IMR-90 (cell line): ENCODE data around the gene DCLK1. TPM values are rescaled to one million over a fixed set of nuclear protein-coding genes. Genes with fewer than 3 reads are reported as not detected.

ENCODE experiments used
- ATAC-seq: fragments of 200-7000 bp; cut with Tn5 transposase; 2 replicates; pipeline ENCODE4 v1.9.1; 2020; ENCODE audit warnings: low read depth, mild to moderate bottlenecking, moderate library complexity
- BruUV-seq: library from RNA; stranded (reverse); fragments of 400-500 nt; replicated peaks from 2 replicates; lab custom pipeline; 2021; lab: Mats Ljungman, UMichigan
- CTCF ChIA-PET: fragments of 300-600 bp; formaldehyde crosslinking; extraction: SDS; loops from one replicate; lab custom pipeline; 2021; ENCODE audit warnings: antibody characterized with exemption; lab: Yijun Ruan, JAX
- POLR2A ChIA-PET: fragments of 300-600 bp; sonication (Branson Sonifier 250); formaldehyde crosslinking; loops from one replicate; lab custom pipeline; 2022; ENCODE audit warnings: antibody characterized with exemption; ENCODE audit not compliant: unreplicated experiment; lab: Charles Lee
- DNase-seq: peaks from one replicate; pipeline ENCODE4 v3.0.0; 2013
- H2AFZ ChIP-seq: replicated peaks from 2 replicates; pipeline ENCODE3; 2013; ENCODE audit warnings: low read length, mild to moderate bottlenecking; ENCODE audit not compliant: poor library complexity
- H2AK5ac ChIP-seq: 2 replicates; pipeline ENCODE4 v1.6.1; 2013; ENCODE audit warnings: low read depth, low read length, inconsistent platforms
- H2AK9ac ChIP-seq: replicated peaks from 2 replicates; pipeline ENCODE3; 2013; ENCODE audit warnings: mild to moderate bottlenecking, low read depth, low read length, moderate library complexity; ENCODE audit not compliant: poor library complexity
- H2BK120ac ChIP-seq: 2 replicates; pipeline ENCODE4 v1.6.1; 2013; ENCODE audit warnings: low read depth, low read length, inconsistent platforms
- H2BK15ac ChIP-seq: 3 replicates; pipeline ENCODE4 v1.6.1; 2013; ENCODE audit warnings: low read depth, low read length, inconsistent platforms
- H2BK20ac ChIP-seq: 2 replicates; pipeline ENCODE4 v1.6.1; 2013; ENCODE audit warnings: low read depth, mild to moderate bottlenecking, inconsistent platforms, low read length, moderate library complexity
- H2BK5ac ChIP-seq: 2 replicates; pipeline ENCODE4 v1.6.1; 2013; ENCODE audit warnings: mild to moderate bottlenecking, low read depth, low read length, inconsistent platforms; ENCODE audit not compliant: poor library complexity, severe bottlenecking
- H3K14ac ChIP-seq: replicated peaks from 2 replicates; pipeline ENCODE4 v1.6.1; 2013; ENCODE audit warnings: low read depth, low read length, inconsistent platforms
- H3K18ac ChIP-seq: 2 replicates; pipeline ENCODE4 v1.6.1; 2013; ENCODE audit warnings: low read depth, low read length, control low read depth
- H3K23ac ChIP-seq: 2 replicates; pipeline ENCODE4 v1.6.1; 2013; ENCODE audit warnings: low read depth, low read length, inconsistent platforms
- H3K27ac ChIP-seq: 2 replicates; pipeline ENCODE4 v1.5.1; 2013; ENCODE audit warnings: mild to moderate bottlenecking, control low read depth, low read length; ENCODE audit not compliant: insufficient read depth
- H3K27me3 ChIP-seq: 2 replicates; pipeline ENCODE4 v1.6.1; 2013; ENCODE audit warnings: low read length; ENCODE audit not compliant: control insufficient read depth, insufficient read depth
- H3K36me3 ChIP-seq: 2 replicates; pipeline ENCODE4 v1.6.1; 2013; ENCODE audit warnings: low read length, mixed read lengths; ENCODE audit not compliant: control insufficient read depth, insufficient read depth
- H3K4ac ChIP-seq: 2 replicates; pipeline ENCODE4 v1.6.1; 2013; ENCODE audit warnings: low read depth, low read length, inconsistent platforms
- H3K4me1 ChIP-seq: 2 replicates; pipeline ENCODE4 v1.6.1; 2013; ENCODE audit warnings: low read length, mixed read lengths; ENCODE audit not compliant: control insufficient read depth, insufficient read depth
- H3K4me2 ChIP-seq: 2 replicates; pipeline ENCODE4 v1.6.1; 2013; ENCODE audit warnings: low read depth, mild to moderate bottlenecking, control low read depth, low read length, moderate library complexity
- H3K4me3 ChIP-seq: 2 replicates; pipeline ENCODE4 v1.5.1; 2013; ENCODE audit warnings: low read depth, mild to moderate bottlenecking, control low read depth, low read length, moderate library complexity; ENCODE audit not compliant: insufficient read depth
- H3K56ac ChIP-seq: 2 replicates; pipeline ENCODE4 v1.6.1; 2013; ENCODE audit warnings: low read length, inconsistent platforms; ENCODE audit not compliant: insufficient read depth; ENCODE audit errors: extremely low read depth
- H3K79me1 ChIP-seq, 2 experiments: 2 replicates each; pipeline ENCODE4 v1.6.1; 2013; ENCODE audit warnings: low read length in 2 of 2, inconsistent platforms in 1 of 2, low read depth in 1 of 2
- H3K9ac ChIP-seq: 2 replicates; pipeline ENCODE4 v1.6.1; 2013; ENCODE audit warnings: low read depth, low read length, control low read depth
- H3K9me1 ChIP-seq: 2 replicates; pipeline ENCODE4 v1.6.1; 2013; ENCODE audit warnings: low read length, inconsistent platforms; ENCODE audit not compliant: insufficient read depth
- H3K9me3 ChIP-seq: 2 replicates; pipeline ENCODE4 v1.6.1; 2013; ENCODE audit warnings: low read length; ENCODE audit not compliant: control insufficient read depth, insufficient read depth
- H4K20me1 ChIP-seq: 2 replicates; pipeline ENCODE4 v1.6.1; 2013; ENCODE audit warnings: low read length, inconsistent platforms; ENCODE audit not compliant: insufficient read depth
- H4K5ac ChIP-seq: 2 replicates; pipeline ENCODE4 v1.6.1; 2013; ENCODE audit warnings: mild to moderate bottlenecking, low read depth, low read length, control low read depth
- H4K8ac ChIP-seq, 2 experiments: 2 replicates each; pipeline ENCODE4 v1.6.1; 2013; ENCODE audit warnings: low read depth in 2 of 2, low read length in 2 of 2, control low read depth in 1 of 2, inconsistent platforms in 1 of 2
- H4K91ac ChIP-seq: 2 replicates; pipeline ENCODE4 v1.6.1; 2013; ENCODE audit warnings: low read depth, low read length, inconsistent platforms; ENCODE audit not compliant: insufficient read depth
- CTCF ChIP-seq: conservative IDR thresholded peaks from 2 replicates; pipeline ENCODE4 v1.5.1; 2012; ENCODE audit warnings: mild to moderate bottlenecking, low read depth, low read length, improper control_type of control experiment
- ELK1 ChIP-seq: fragments of 150-350 bp; IDR thresholded peaks from 2 replicates; pipeline ENCODE4 v1.6.1; 2016; ENCODE audit warnings: low read depth, mild to moderate bottlenecking, low read length, moderate library complexity, borderline replicate concordance
- FOS ChIP-seq: fragments of 150-350 bp; IDR thresholded peaks from 2 replicates; pipeline ENCODE4 v1.6.1; 2016; ENCODE audit warnings: low read depth, low read length
- POLR2A ChIP-seq: IDR thresholded peaks from 2 replicates; pipeline ENCODE4 v1.6.1; 2012; ENCODE audit warnings: mild to moderate bottlenecking, low read depth, low read length
- RAD21 ChIP-seq: IDR thresholded peaks from 2 replicates; pipeline ENCODE4 v1.6.1; 2012; ENCODE audit warnings: low read length, improper control_type of control experiment
- RCOR1 ChIP-seq: IDR thresholded peaks from 2 replicates; pipeline ENCODE4 v1.6.1; 2012; ENCODE audit warnings: mild to moderate bottlenecking, low read length, improper control_type of control experiment; ENCODE audit not compliant: insufficient replicate concordance
- RFX5 ChIP-seq: IDR thresholded peaks from 2 replicates; pipeline ENCODE4 v1.8.0; 2012; ENCODE audit warnings: low read depth, mild to moderate bottlenecking, low read length, moderate library complexity
- SMC3 ChIP-seq: fragments of 150-350 bp; IDR thresholded peaks from 2 replicates; pipeline ENCODE4 v1.6.1; 2016; ENCODE audit warnings: low read depth, mild to moderate bottlenecking, antibody characterized with exemption, low read length, moderate library complexity
- WGBS, 2 experiments: methylation state at CpG; one replicate each; pipeline versions ENCODE4 v1.1.5 to v1.1.7; 2013; ENCODE audit warnings: missing lambda C conversion rate in 2 of 2; ENCODE audit not compliant: insufficient read length in 1 of 2; ENCODE audit errors: extremely low coverage in 2 of 2; 5-methylcytosine and 5-hydroxymethylcytosine counted together
- dilution Hi-C: fragments of 300-500 bp; cut with HindIII; formaldehyde crosslinking; loops from one replicate; pipeline ENCODE4 v1.14.3; 2018; ENCODE audit warnings: low sequenced_read_pairs; ENCODE audit not compliant: unreplicated experiment
- in situ Hi-C: fragments of 300-500 bp; cut with MboI; formaldehyde crosslinking; loops from 3 replicates; pipeline ENCODE4 v1.14.3; 2019; ENCODE audit warnings: low sequenced_read_pairs, inconsistent platforms, mixed read lengths
- intact Hi-C: fragments of 100-400 bp; cut with micrococcal nuclease; formaldehyde crosslinking; loops from 2 replicates; pipeline ENCODE4 v1.10.0; 2022
- polyA plus RNA-seq, 3 experiments: library from polyadenylated mRNA; depleted of rRNA; stranded (reverse); fragments of >200 nt; gene quantifications; 2 replicates each; pipeline ENCODE4 v1.2.3, GENCODE V29; 2012; ENCODE audit warnings: low replicate concordance in 1 of 3
- total RNA-seq: library from RNA; depleted of rRNA; stranded (reverse); fragments of >200 nt; gene quantifications from 2 replicates; pipeline ENCODE4 v1.2.3, GENCODE V29; 2012

The DCLK1 gene
- total and polyA plus RNA-seq, 2 of the 4 experiments (the other 2 are of a cell fraction), result under 0.01 to 0.02 TPM

- POLR2A ChIA-PET, result interaction anchor here (1.0 kb wide), 1 partner anchor 67 kb away, joined by 3 read pairs; no protein-coding TSS in a partner anchor
- intact Hi-C loops, result loop anchor here (1.0 to 5.0 kb wide), 5 partner anchors 65 to 617 kb away; partner anchors contain the start of gene MAB21L1
Observed at GRCh38 chr13:35789335-35790165, 341.6 kb downstream of the DCLK1 start.

More at GRCh38 chr13:35789335-35790165, 341.6 kb downstream of the DCLK1 start:
- no peak overlapping the region for H4K8ac ChIP-seq
- H3K27ac ChIP-seq, result no peak overlapping the region
- H3K14ac ChIP-seq, result no peak overlapping the region
- in situ Hi-C loops (no loop called here), dilution Hi-C loops (no loop called here)
- peak; percentile 61 for DNase-seq
- peaks cover 2% of the 10 kb centered on the region; the same call in 1 of the 2 replicates for H3K4me1 ChIP-seq
- no peak overlapping the region for H3K18ac ChIP-seq
- no peaks in the 10 kb centered on the region for H3K27me3 ChIP-seq
- H2AK5ac ChIP-seq, result no peak overlapping the region
- peak overlapping the region; percentile 63; the same call in 1 of the 2 replicates for H2BK120ac ChIP-seq
- BruUV-seq, result no TSS peak
- H2BK5ac ChIP-seq, result no peak overlapping the region
- WGBS, 2 experiments, result 60% methylated on average over 1 of the region's 6 CpGs; no CpG with 5 or more reads in 1 of the 2 experiments
- no peak overlapping the region for H2AK9ac ChIP-seq
- peak; percentile 40 for TF ChIP-seq SMC3
- no peak for TF ChIP-seq FOS
- no peak for TF ChIP-seq ELK1
- TF ChIP-seq RAD21, result peak; percentile 70
- TF ChIP-seq RFX5, result no peak
- peak; percentile 66 for TF ChIP-seq CTCF
- no peak for TF ChIP-seq RCOR1
- TF ChIP-seq POLR2A, result no peak
- H3K4me3 ChIP-seq, result no peak overlapping the region
- H2BK15ac ChIP-seq, result no peak overlapping the region
- no peak overlapping the region for H3K9ac ChIP-seq
- no peak overlapping the region for H3K56ac ChIP-seq
- H3K4ac ChIP-seq, result no peak overlapping the region
- H4K20me1 ChIP-seq, result no peaks in the 10 kb centered on the region
- H3K79me1 ChIP-seq, result no peaks in the 10 kb centered on the region
- no peak overlapping the region for H4K5ac ChIP-seq
- no peaks in the 10 kb centered on the region for H3K9me3 ChIP-seq
- CTCF ChIA-PET, result interaction anchor here (0.5 to 1.7 kb wide), 15 partner anchors 11 to 1688 kb away, joined by 3 to 25 read pairs (median 3); no protein-coding TSS in a partner anchor
- no peak overlapping the region for H4K91ac ChIP-seq
- no peak overlapping the region for H2BK20ac ChIP-seq
- peak; percentile 86 for ATAC-seq
- H3K23ac ChIP-seq, result no peak overlapping the region
- no peak overlapping the region for H3K4me2 ChIP-seq
- H3K36me3 ChIP-seq, result no peaks in the 10 kb centered on the region
- H3K9me1 ChIP-seq, result no peaks in the 10 kb centered on the region
- H2AFZ ChIP-seq, result no peak overlapping the region
